ENCODE results near the gene PCDHGB3. TPM values are rescaled to one million over a fixed set of nuclear protein-coding genes. Genes with fewer than 3 reads are reported as not detected.
"Not testable (repeated sequence)": the region's sequence is repeated elsewhere in the genome, so short reads cannot be mapped to it uniquely, and the experiment has no call there.

The PCDHGB3 gene
- total RNA-seq, 1 donor from 2014 or later, result 14.4 TPM

DNA sequence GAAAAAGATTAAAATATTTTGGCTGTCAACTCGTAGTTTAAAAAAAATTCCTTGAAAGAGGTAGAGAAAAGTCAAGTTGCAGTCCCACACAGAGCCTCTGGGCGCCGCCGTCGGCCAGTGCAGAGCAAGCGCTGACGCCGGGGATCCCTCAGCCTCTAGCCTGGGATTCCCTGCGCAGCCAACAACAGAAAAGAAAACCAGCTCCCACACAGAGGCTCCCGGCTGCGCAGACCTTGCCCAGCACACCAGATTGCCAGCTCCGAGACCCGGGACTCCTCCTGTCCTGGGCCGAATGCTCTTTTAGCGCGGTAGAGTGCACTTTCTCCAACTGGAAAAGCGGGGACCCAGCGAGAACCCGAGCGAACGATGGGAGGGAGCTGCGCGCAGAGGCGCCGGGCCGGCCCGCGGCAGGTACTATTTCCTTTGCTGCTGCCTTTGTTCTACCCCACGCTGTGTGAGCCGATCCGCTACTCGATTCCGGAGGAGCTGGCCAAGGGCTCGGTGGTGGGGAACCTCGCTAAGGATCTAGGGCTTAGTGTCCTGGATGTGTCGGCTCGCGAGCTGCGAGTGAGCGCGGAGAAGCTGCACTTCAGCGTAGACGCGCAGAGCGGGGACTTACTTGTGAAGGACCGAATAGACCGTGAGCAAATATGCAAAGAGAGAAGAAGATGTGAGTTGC is 47.6 kb downstream of the PCDHGB3 start, which contains the start of gene PCDHGB7:
Gene PCDHGB7, plus strand, starts transcription at position 184 of the 679 bp plus-strand sequence. Its CDS starts 183 bp downstream, at position 367.
- Histone ChIP-seq H3K9me3 (peaks cover 98 to 100% of the 10 kb centered on the region in 2 donors), H3K4me3 (peak within 1 kb of the TSS; percentile 40 to 54)
- peak in 1 of 2 donors; percentile 84 for DNase-seq (ENCODE audit: low spot score in 2 of 2)
- peak in 2 of 3 experiments; percentile 34 to 50 for TF ChIP-seq CTCF (IDR thresholded peaks at IDR 0.05)
- H3K27me3 ChIP-seq, H3K27ac ChIP-seq, H3K4me1 ChIP-seq, H3K36me3 ChIP-seq: not testable (repeated sequence)
- intact Hi-C loops (cut with DNase I), result loop anchor here (5.0 kb wide), 1 partner anchor 145 kb away; no protein-coding TSS in a partner anchor

DNA sequence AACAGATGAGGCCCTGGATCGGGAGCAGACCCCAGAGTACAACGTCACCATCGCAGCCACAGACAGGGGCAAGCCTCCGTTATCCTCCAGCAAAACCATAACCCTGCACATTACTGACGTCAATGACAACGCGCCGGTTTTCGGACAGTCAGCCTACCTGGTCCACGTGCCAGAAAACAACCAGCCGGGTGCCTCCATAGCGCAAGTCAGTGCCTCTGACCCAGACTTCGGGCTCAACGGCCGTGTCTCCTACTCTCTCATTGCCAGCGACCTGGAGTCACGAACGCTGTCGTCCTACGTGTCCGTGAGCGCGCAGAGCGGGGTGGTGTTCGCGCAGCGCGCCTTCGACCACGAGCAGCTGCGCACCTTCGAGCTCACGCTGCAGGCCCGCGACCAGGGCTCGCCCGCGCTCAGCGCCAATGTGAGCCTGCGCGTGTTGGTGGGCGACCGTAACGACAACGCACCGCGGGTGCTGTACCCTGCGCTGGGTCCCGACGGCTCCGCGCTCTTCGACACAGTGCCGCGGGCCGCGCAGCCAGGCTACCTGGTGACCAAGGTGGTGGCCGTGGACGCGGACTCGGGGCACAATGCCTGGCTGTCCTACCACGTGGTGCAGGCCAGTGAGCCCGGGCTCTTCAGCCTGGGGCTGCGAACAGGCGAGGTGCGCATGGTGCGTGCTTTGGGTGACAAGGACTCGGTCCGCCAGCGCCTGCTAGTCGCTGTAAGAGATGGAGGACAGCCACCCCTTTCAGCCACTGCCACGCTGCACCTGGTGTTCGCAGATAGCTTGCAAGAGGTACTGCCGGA is 49.2 kb downstream of the PCDHGB3 start:
- H3K4me3 ChIP-seq, result peak overlapping the region in 1 of 2 donors; percentile 40
- H3K27me3 ChIP-seq, result no peaks in the 10 kb centered on the region

GRCh38 chr5:141420855-141421488 is 50.9 kb downstream of the PCDHGB3 start, which contains the start of gene PCDHGA11:
Gene PCDHGA11, plus strand, starts transcription at chr5:141421051. Its CDS starts 177 bp downstream, at chr5:141421228.
- intact Hi-C loops (cut with DNase I), result loop anchor here (5.0 kb wide), 1 partner anchor 106 kb away; no protein-coding TSS in a partner anchor
- DNase-seq (ENCODE audit: low spot score in 2 of 2), result no peak
- H3K9me3 ChIP-seq, result peaks cover 97 to 100% of the 10 kb centered on the region in 2 donors
- H3K27ac ChIP-seq, result no peak within 1 kb of the TSS
- TF ChIP-seq CTCF (IDR thresholded peaks at IDR 0.05), result peak in 1 of 3 experiments; percentile 26
- no peaks in the 10 kb centered on the region for H3K4me1 ChIP-seq
- peak within 1 kb of the TSS; percentile 40 to 44 for H3K4me3 ChIP-seq
- no peaks in the 10 kb centered on the region for H3K27me3 ChIP-seq
- H3K36me3 ChIP-seq, result peaks cover 1 to 3% of the 10 kb centered on the region in 2 donors

More for the DNA sequence above, 49.2 kb downstream of the PCDHGB3 start:
- no peak for TF ChIP-seq CTCF (IDR thresholded peaks at IDR 0.05)
- Histone ChIP-seq H3K27ac (no peak overlapping the region), H3K4me1 (no peaks in the 10 kb centered on the region), H3K9me3 (peaks cover 96 to 100% of the 10 kb centered on the region in 2 donors), H3K36me3 (peaks cover 0 to 3% of the 10 kb centered on the region in 2 donors)
- intact Hi-C loops (cut with DNase I), result loop anchor here (5.0 kb wide), 1 partner anchor 143 kb away; no protein-coding TSS in a partner anchor
- DNase-seq (ENCODE audit: low spot score in 2 of 2), result no peak

- Histone ChIP-seq H3K36me3 (peaks cover 3% of the 10 kb centered on the region in 2 donors), H3K4me3 (peak overlapping the region; percentile 32 to 44), H3K9me3 (peaks cover 97 to 100% of the 10 kb centered on the region in 2 donors), H3K27me3 (no peaks in the 10 kb centered on the region), H3K4me1 (no peaks in the 10 kb centered on the region), H3K27ac (no peak overlapping the region)
- intact Hi-C loops (cut with DNase I), result loop anchor here (5.0 kb wide), 1 partner anchor 106 kb away; no protein-coding TSS in a partner anchor
- TF ChIP-seq CTCF (IDR thresholded peaks at IDR 0.05), result no peak
- no peak for DNase-seq (ENCODE audit: low spot score in 2 of 2)
Observed at GRCh38 chr5:141421489-141421855, 51.4 kb downstream of the PCDHGB3 start.

Other genes with a start within 250 kb of the PCDHGB3 start
- gene PCDHB4, start 248.4 kb upstream of the PCDHGB3 start, total RNA-seq, result 5.1 TPM
- 61.8 TPM for gene PCDHB5, start 235.0 kb upstream of the PCDHGB3 start, total RNA-seq
- 1.5 TPM for gene PCDHB6, start 220.2 kb upstream of the PCDHGB3 start, total RNA-seq
- 7.6 TPM for gene PCDHB7, start 197.6 kb upstream of the PCDHGB3 start, total RNA-seq
- gene PCDHB8, start 192.5 kb upstream of the PCDHGB3 start, total RNA-seq, result 0.11 TPM
- 18.3 TPM for gene PCDHB16, start 187.9 kb upstream of the PCDHGB3 start, total RNA-seq
- gene PCDHB9, start 183.1 kb upstream of the PCDHGB3 start, total RNA-seq, result 1.9 TPM
- 0.21 TPM for gene PCDHB10, start 177.9 kb upstream of the PCDHGB3 start, total RNA-seq
- 7.1 TPM for gene PCDHB11, start 170.6 kb upstream of the PCDHGB3 start, total RNA-seq
- 19.7 TPM for gene PCDHB12, start 161.5 kb upstream of the PCDHGB3 start, total RNA-seq
- gene PCDHB13, start 156.3 kb upstream of the PCDHGB3 start, total RNA-seq, result 6.7 TPM
- gene PCDHB14, start 146.9 kb upstream of the PCDHGB3 start, total RNA-seq, result 10.6 TPM
- gene PCDHB15, start 124.8 kb upstream of the PCDHGB3 start, total RNA-seq, result 2.9 TPM
- gene SLC25A2, start 66.2 kb upstream of the PCDHGB3 start, total RNA-seq, result not detected
- 30.1 TPM for gene TAF7, start 49.5 kb upstream of the PCDHGB3 start, total RNA-seq
- gene PCDHGA1, start 39.7 kb upstream of the PCDHGB3 start, total RNA-seq, result not detected
- gene PCDHGA2, start 31.5 kb upstream of the PCDHGB3 start, total RNA-seq, result 4.9 TPM
- 9.2 TPM for gene PCDHGA3, start 26.4 kb upstream of the PCDHGB3 start, total RNA-seq
- gene PCDHGB1, start 20.1 kb upstream of the PCDHGB3 start, total RNA-seq, result 1.8 TPM
- 4.3 TPM for gene PCDHGA4, start 15.2 kb upstream of the PCDHGB3 start, total RNA-seq
- 12.2 TPM for gene PCDHGB2, start 10.2 kb upstream of the PCDHGB3 start, total RNA-seq
- gene PCDHGA5, start 6.1 kb upstream of the PCDHGB3 start, total RNA-seq, result 4.5 TPM
- 2.0 TPM for gene PCDHGA6, start 3.6 kb downstream of the PCDHGB3 start, total RNA-seq
- gene PCDHGA7, start 12.5 kb downstream of the PCDHGB3 start, total RNA-seq, result 4.2 TPM
- 3.6 TPM for gene PCDHGB4, start 17.5 kb downstream of the PCDHGB3 start, total RNA-seq
- 3.2 TPM for gene PCDHGA8, start 22.4 kb downstream of the PCDHGB3 start, total RNA-seq
- 19.6 TPM for gene PCDHGB5, start 27.7 kb downstream of the PCDHGB3 start, total RNA-seq
- 3.2 TPM for gene PCDHGA9, start 32.5 kb downstream of the PCDHGB3 start, total RNA-seq
- gene PCDHGB6, start 37.8 kb downstream of the PCDHGB3 start, total RNA-seq, result 3.9 TPM
- 4.4 TPM for gene PCDHGA10, start 42.7 kb downstream of the PCDHGB3 start, total RNA-seq
- 10.2 TPM for gene PCDHGB7, start 47.4 kb downstream of the PCDHGB3 start, total RNA-seq
- gene PCDHGA11, start 50.8 kb downstream of the PCDHGB3 start, total RNA-seq, result 5.3 TPM
- 18.5 TPM for gene PCDHGA12, start 60.3 kb downstream of the PCDHGB3 start, total RNA-seq
- gene PCDHGC3, start 105.7 kb downstream of the PCDHGB3 start, total RNA-seq, result 51.4 TPM
- 59.3 TPM for gene PCDHGC4, start 114.8 kb downstream of the PCDHGB3 start, total RNA-seq
- gene PCDHGC5, start 118.8 kb downstream of the PCDHGB3 start, total RNA-seq, result 0.11 TPM
- gene DIAPH1, start 248.8 kb downstream of the PCDHGB3 start, total RNA-seq, result 65.8 TPM

Data from ascending aorta (tissue), 2 donors.